Kidney (tissue), 14 donors: ENCODE data around the gene TLL1. TPM values are rescaled to one million over a fixed set of nuclear protein-coding genes. Genes with fewer than 3 reads are reported as not detected.

ENCODE experiments used
- DNase-seq, 5 donors: peaks; one replicate each; pipeline ENCODE4 v3.0.0-alpha.2; 2013 to 2020
- FAIRE-seq: peaks from 2 replicates; lab custom pipeline; 2012; peaks lifted over from hg19 to GRCh38; lab: Jason Lieb, UNC
- H3K27ac ChIP-seq, 2 donors: one replicate each; pipeline ENCODE4 v1.7.0; 2013; ENCODE audit warnings: low read depth in 2 of 2, low read length in 2 of 2, inconsistent platforms in 1 of 2
- H3K27me3 ChIP-seq: one replicate; pipeline ENCODE4 v1.7.1; 2013; ENCODE audit warnings: low read length, inconsistent platforms; ENCODE audit not compliant: control insufficient read depth, insufficient read depth
- H3K36me3 ChIP-seq, 3 donors: one replicate each; pipeline versions ENCODE4 v1.7.0 to v1.7.1; 2013; ENCODE audit warnings: low read length in 3 of 3, control low read depth in 1 of 3, inconsistent platforms in 1 of 3; ENCODE audit not compliant: insufficient read depth in 3 of 3, control insufficient read depth in 2 of 3
- H3K4me1 ChIP-seq, 3 donors: one replicate each; pipeline versions ENCODE4 v1.7.0 to v1.7.1; 2013; ENCODE audit warnings: low read length in 3 of 3, inconsistent platforms in 1 of 3, low read depth in 1 of 3; ENCODE audit not compliant: control insufficient read depth in 2 of 3, insufficient read depth in 2 of 3
- H3K4me3 ChIP-seq, 3 donors: one replicate each; pipeline versions ENCODE4 v1.7.0 to v1.8.1; 2013; ENCODE audit warnings: low read length in 3 of 3, control low read depth in 1 of 3, inconsistent platforms in 1 of 3
- H3K9ac ChIP-seq, 3 donors: one replicate each; pipeline versions ENCODE4 v1.7.0 to v1.7.1; 2013; ENCODE audit warnings: low read length in 3 of 3, control low read depth in 1 of 3, inconsistent platforms in 1 of 3
- H3K9me3 ChIP-seq, 3 donors: one replicate each; pipeline versions ENCODE4 v1.7.0 to v1.7.1; 2013; ENCODE audit warnings: low read length in 3 of 3, control low read depth in 1 of 3, inconsistent platforms in 1 of 3; ENCODE audit not compliant: control insufficient read depth in 2 of 3, insufficient read depth in 1 of 3
- intact Hi-C: fragments of 100-400 bp; cut with DNase I; formaldehyde crosslinking; loops from one replicate; pipeline ENCODE4 v1.11.1; 2022
- polyA plus RNA-seq: library from polyadenylated mRNA; stranded (reverse); fragments of 350-450 nt; fragmentation: Illumina TruSeq; extraction: RNeasy Lipid Tissue Mini Kit (QIAGEN cat#74804); gene quantifications from one replicate; pipeline ENCODE4 v1.2.3, GENCODE V29; 2014; ENCODE audit warnings: low read depth, low replicate concordance; ENCODE audit not compliant: insufficient read depth
- total RNA-seq: library from RNA; stranded (reverse); fragmentation: NEBNext Ultra II Directional; extraction: Animal tissue kit (Norgen Biotek cat#: 25700); gene quantifications from one replicate; pipeline ENCODE4 v1.2.1, GENCODE V29; 2021
- TF ChIP-seq, protein P1 (sequence below): IDR thresholded peaks from 3 replicates; pipeline ENCODE4 v1.5.1; 2012; ENCODE audit warnings: mild to moderate bottlenecking, moderate library complexity, borderline replicate concordance; ENCODE audit not compliant: insufficient read depth; ENCODE audit errors: extremely low read depth
- donor health status: control.
- donor health status: control.
- donor health status: control.
- donor health status: control.
- donor health status: control.
- donor health status: DM: yes; HTN: yes; CAD: no.
- donor health status: Normal renal cell carcinoma (clear cell type).

TLL1 gene
- total and polyA plus RNA-seq, 2 donors from 2014 or later = 0.28 to 10.0 TPM

GRCh38 chr4:166144607-166145006 is 271.6 kb downstream of the TLL1 start:
- Histone ChIP-seq H3K9ac (no peak overlapping the region), H3K9me3 (no peaks in the 10 kb centered on the region), H3K27ac (no peak overlapping the region), H3K27me3 (no peaks in the 10 kb centered on the region), H3K4me1 (no peaks in the 10 kb centered on the region), H3K36me3 (no peaks in the 10 kb centered on the region), H3K4me3 (no peak overlapping the region)
- intact Hi-C loops = no loop called here
- TF ChIP-seq, protein P1, sequence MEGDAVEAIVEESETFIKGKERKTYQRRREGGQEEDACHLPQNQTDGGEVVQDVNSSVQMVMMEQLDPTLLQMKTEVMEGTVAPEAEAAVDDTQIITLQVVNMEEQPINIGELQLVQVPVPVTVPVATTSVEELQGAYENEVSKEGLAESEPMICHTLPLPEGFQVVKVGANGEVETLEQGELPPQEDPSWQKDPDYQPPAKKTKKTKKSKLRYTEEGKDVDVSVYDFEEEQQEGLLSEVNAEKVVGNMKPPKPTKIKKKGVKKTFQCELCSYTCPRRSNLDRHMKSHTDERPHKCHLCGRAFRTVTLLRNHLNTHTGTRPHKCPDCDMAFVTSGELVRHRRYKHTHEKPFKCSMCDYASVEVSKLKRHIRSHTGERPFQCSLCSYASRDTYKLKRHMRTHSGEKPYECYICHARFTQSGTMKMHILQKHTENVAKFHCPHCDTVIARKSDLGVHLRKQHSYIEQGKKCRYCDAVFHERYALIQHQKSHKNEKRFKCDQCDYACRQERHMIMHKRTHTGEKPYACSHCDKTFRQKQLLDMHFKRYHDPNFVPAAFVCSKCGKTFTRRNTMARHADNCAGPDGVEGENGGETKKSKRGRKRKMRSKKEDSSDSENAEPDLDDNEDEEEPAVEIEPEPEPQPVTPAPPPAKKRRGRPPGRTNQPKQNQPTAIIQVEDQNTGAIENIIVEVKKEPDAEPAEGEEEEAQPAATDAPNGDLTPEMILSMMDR = no peak
- DNase-seq = peak in 1 of 5 donors; percentile 19
- no peak for FAIRE-seq

- intact Hi-C loops = no loop called here
- H3K4me1 ChIP-seq = no peaks in the 10 kb centered on the region
- no peak for FAIRE-seq
- no peaks in the 10 kb centered on the region for H3K36me3 ChIP-seq
- TF ChIP-seq, protein P1 = no peak
- no peak overlapping the region for H3K9ac ChIP-seq
- DNase-seq = no peak
- H3K27me3 ChIP-seq = no peaks in the 10 kb centered on the region
- H3K9me3 ChIP-seq = no peaks in the 10 kb centered on the region
- no peak overlapping the region for H3K27ac ChIP-seq
- no peak overlapping the region for H3K4me3 ChIP-seq
Observed at GRCh38 chr4:166146806-166147540, 273.9 kb downstream of the TLL1 start.
